ENCODE results near the gene BLVRA. TPM values are rescaled to one million over a fixed set of nuclear protein-coding genes. Genes with fewer than 3 reads are reported as not detected.

Gene BLVRA
- total and polyA plus RNA-seq, 4 donors: 56.0 to 117 (median 69.4) TPM

- ATAC-seq (ENCODE audit: low FRiP score) (no peak), DNase-seq (no peak)
- H3K27me3 ChIP-seq (ENCODE audit: control insufficient read depth in 1 of 2, insufficient read depth in 2 of 2, low read length in 1 of 2): no peaks in the 10 kb centered on the region
- intact Hi-C loops (cut with DNase I): no loop called here
- H3K9me3 ChIP-seq (ENCODE audit: control insufficient read depth, low read length): no peaks in the 10 kb centered on the region
- no peak overlapping the region for H3K27ac ChIP-seq (ENCODE audit: low read depth in 1 of 2, low read length in 2 of 2)
- no peaks in the 10 kb centered on the region for H3K4me1 ChIP-seq (ENCODE audit: control insufficient read depth in 1 of 2, insufficient read depth in 2 of 2, low read length in 2 of 2)
- H3K4me3 ChIP-seq (ENCODE audit: low read length in 2 of 2): no peak overlapping the region
- 83 to 91% methylated on average over 4 of the region's 4 CpGs for WGBS, 2 donors
- H3K36me3 ChIP-seq (ENCODE audit: control insufficient read depth in 1 of 2, insufficient read depth in 2 of 2, low read length in 1 of 2): no peaks in the 10 kb centered on the region
Measured at GRCh38 chr7:43754596-43754995, 3.9 kb upstream of the BLVRA start.

DNA sequence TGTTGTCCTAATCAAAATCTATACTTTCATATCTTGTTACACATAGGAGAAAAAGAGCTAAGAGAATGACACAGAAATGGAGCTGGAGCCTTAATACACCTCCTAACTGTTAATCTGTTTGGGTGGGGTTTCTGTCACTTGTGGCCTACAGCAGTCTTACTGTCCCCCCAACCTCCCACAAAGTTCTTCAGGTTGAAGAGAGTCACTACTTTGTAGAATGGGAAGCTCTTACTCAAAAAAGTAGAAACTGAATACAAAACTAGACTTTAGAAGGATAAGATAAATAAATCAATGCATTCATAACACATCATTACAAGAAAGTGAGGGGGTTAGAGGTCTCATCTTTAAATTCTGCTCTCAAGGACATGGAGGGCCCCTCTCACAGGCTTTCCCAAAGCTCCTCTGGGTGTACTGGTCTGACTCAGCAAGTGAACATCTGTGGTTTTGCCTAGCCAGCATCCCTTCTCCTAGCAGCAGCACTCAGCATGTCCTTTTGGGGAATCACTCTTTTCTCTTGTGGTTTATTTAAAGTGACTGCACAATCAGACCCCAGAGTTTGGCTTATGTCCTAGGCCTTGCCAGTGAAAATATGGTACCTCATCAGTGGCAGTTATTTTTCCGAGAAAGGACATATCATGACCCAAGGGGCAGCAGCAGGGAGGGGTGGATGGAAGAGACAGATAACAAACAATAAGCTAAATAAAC, 2.0 kb upstream of the BLVRA start:
- intact Hi-C loops (cut with DNase I): no loop called here
- 88 to 89% methylated on average over 1 of the region's 1 CpG for WGBS, 2 donors

GRCh38 chr7:43757073-43757720, 1.3 kb upstream of the BLVRA start:
- ATAC-seq (ENCODE audit: low FRiP score): no peak
- intact Hi-C loops (cut with DNase I): no loop called here
- 92 to 94% methylated on average over 2 of the region's 2 CpGs for WGBS, 2 donors
- H3K4me3 ChIP-seq (ENCODE audit: low read length in 2 of 2): no peak overlapping the region
- no peak overlapping the region for H3K27ac ChIP-seq (ENCODE audit: low read depth in 1 of 2, low read length in 2 of 2)
- DNase-seq: no peak
- H3K9me3 ChIP-seq (ENCODE audit: control insufficient read depth, low read length): no peaks in the 10 kb centered on the region
- no peaks in the 10 kb centered on the region for H3K4me1 ChIP-seq (ENCODE audit: control insufficient read depth in 1 of 2, insufficient read depth in 2 of 2, low read length in 2 of 2)
- no peaks in the 10 kb centered on the region for H3K36me3 ChIP-seq (ENCODE audit: control insufficient read depth in 1 of 2, insufficient read depth in 2 of 2, low read length in 1 of 2)
- no peaks in the 10 kb centered on the region for H3K27me3 ChIP-seq (ENCODE audit: control insufficient read depth in 1 of 2, insufficient read depth in 2 of 2, low read length in 1 of 2)

More for the DNA sequence above, 2.0 kb upstream of the BLVRA start:
- no peaks in the 10 kb centered on the region for H3K4me1 ChIP-seq (ENCODE audit: control insufficient read depth in 1 of 2, insufficient read depth in 2 of 2, low read length in 2 of 2)
- H3K27ac ChIP-seq (ENCODE audit: low read depth in 1 of 2, low read length in 2 of 2): no peak overlapping the region
- no peak for ATAC-seq (ENCODE audit: low FRiP score)
- no peak for DNase-seq
- H3K27me3 ChIP-seq (ENCODE audit: control insufficient read depth in 1 of 2, insufficient read depth in 2 of 2, low read length in 1 of 2): no peaks in the 10 kb centered on the region
- no peaks in the 10 kb centered on the region for H3K9me3 ChIP-seq (ENCODE audit: control insufficient read depth, low read length)
- no peaks in the 10 kb centered on the region for H3K36me3 ChIP-seq (ENCODE audit: control insufficient read depth in 1 of 2, insufficient read depth in 2 of 2, low read length in 1 of 2)
- H3K4me3 ChIP-seq (ENCODE audit: low read length in 2 of 2): no peak overlapping the region

DNA sequence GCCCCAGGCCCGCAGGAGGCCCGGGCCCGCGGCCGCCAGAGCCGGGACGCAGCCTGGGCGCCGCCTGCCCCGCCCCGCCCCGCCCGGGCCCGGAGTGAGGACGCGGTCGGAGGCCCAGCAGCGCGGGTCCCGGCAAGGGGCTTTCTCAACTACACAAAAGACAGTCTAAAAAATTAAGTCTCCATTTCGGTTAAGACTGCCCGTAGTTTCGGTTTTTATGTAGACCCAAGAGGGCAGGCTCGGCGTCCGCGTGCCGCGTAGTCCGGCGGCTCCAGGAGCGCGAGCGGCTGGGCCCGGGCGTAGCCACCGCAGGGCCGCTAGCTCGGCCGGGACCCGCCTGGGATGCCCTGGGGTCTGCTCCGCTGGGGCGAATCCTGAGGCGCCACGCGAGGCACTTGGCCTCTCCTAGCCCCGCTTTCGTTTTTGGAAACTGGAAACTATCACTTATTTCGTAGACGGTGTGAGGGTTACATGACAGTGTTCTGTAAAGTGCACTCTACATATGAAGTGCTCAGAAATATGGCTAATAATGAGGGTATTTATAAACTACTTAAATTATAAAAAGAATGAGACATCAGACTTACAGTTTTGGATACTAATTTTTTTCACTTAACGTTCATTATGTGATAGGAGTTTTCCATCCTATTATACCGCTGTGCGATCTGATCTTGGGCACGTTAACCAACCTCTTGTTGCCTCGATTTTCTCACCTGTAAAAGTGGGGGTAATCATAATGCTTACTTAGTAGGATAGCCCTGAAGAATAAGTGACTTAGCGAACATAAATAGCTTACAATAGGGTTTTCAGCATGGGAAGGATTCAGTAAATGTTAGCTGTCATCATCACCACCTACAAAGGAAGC, 573 bp downstream of the BLVRA start:
- 6 to 7% methylated on average over 42 to 56 of the region's 56 CpGs for WGBS, 2 donors
- intact Hi-C loops (cut with DNase I): no loop called here

GRCh38 chr7:43760861-43761260, 2.4 kb downstream of the BLVRA start:
- no peaks in the 10 kb centered on the region for H3K4me1 ChIP-seq (ENCODE audit: control insufficient read depth in 1 of 2, insufficient read depth in 2 of 2, low read length in 2 of 2)
- no peak overlapping the region for H3K27ac ChIP-seq (ENCODE audit: low read depth in 1 of 2, low read length in 2 of 2)
- H3K36me3 ChIP-seq (ENCODE audit: control insufficient read depth in 1 of 2, insufficient read depth in 2 of 2, low read length in 1 of 2): no peaks in the 10 kb centered on the region
- H3K4me3 ChIP-seq (ENCODE audit: low read length in 2 of 2): no peak overlapping the region
- intact Hi-C loops (cut with DNase I): no loop called here
- no peaks in the 10 kb centered on the region for H3K9me3 ChIP-seq (ENCODE audit: control insufficient read depth, low read length)
- DNase-seq (no peak), ATAC-seq (ENCODE audit: low FRiP score) (no peak)
- H3K27me3 ChIP-seq (ENCODE audit: control insufficient read depth in 1 of 2, insufficient read depth in 2 of 2, low read length in 1 of 2): no peaks in the 10 kb centered on the region
- 97% methylated on average over 5 of the region's 5 CpGs for WGBS, 2 donors

More for the DNA sequence above, 573 bp downstream of the BLVRA start:
- Histone ChIP-seq H3K9me3 (ENCODE audit: control insufficient read depth, low read length) (no peaks in the 10 kb centered on the region), H3K27me3 (ENCODE audit: control insufficient read depth in 1 of 2, insufficient read depth in 2 of 2, low read length in 1 of 2) (no peaks in the 10 kb centered on the region), H3K36me3 (ENCODE audit: control insufficient read depth in 1 of 2, insufficient read depth in 2 of 2, low read length in 1 of 2) (no peaks in the 10 kb centered on the region), H3K4me3 (ENCODE audit: low read length in 2 of 2) (peak overlapping the region; percentile 79 to 90), H3K4me1 (ENCODE audit: control insufficient read depth in 1 of 2, insufficient read depth in 2 of 2, low read length in 2 of 2) (no peaks in the 10 kb centered on the region), H3K27ac (ENCODE audit: low read depth in 1 of 2, low read length in 2 of 2) (peak overlapping the region in 1 of 2 donors; percentile 7)
- peak; percentile 60 to 82 for DNase-seq
- ATAC-seq (ENCODE audit: low FRiP score): peak; percentile 82

DNA sequence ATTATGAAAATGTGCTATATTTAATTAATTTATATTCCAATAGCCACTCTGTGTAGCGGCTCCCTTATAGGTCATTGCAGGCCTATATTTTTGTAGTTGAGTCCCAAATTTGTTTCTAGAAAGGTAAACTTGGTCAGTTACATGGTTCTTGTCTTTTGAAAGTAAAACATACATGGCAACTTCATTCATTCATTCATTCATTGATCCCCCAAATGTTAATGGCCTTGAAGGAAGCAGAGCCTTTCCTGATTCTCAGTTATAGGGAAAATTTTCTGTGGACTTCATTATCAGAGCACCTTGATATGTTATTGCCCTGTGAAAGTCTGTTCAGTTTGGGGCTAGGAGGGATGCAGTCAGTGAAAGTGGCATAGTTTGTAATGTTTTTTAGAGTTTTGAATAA, 2.9 kb downstream of the BLVRA start:
- DNase-seq (no peak), ATAC-seq (ENCODE audit: low FRiP score) (no peak)
- Histone ChIP-seq H3K9me3 (ENCODE audit: control insufficient read depth, low read length) (no peaks in the 10 kb centered on the region), H3K27ac (ENCODE audit: low read depth in 1 of 2, low read length in 2 of 2) (no peak overlapping the region), H3K36me3 (ENCODE audit: control insufficient read depth in 1 of 2, insufficient read depth in 2 of 2, low read length in 1 of 2) (no peaks in the 10 kb centered on the region), H3K27me3 (ENCODE audit: control insufficient read depth in 1 of 2, insufficient read depth in 2 of 2, low read length in 1 of 2) (no peaks in the 10 kb centered on the region), H3K4me1 (ENCODE audit: control insufficient read depth in 1 of 2, insufficient read depth in 2 of 2, low read length in 2 of 2) (no peaks in the 10 kb centered on the region), H3K4me3 (ENCODE audit: low read length in 2 of 2) (no peak overlapping the region)
- WGBS, 2 donors: 99 to 100% methylated on average over 1 of the region's 1 CpG
- intact Hi-C loops (cut with DNase I): no loop called here

GRCh38 chr7:43761938-43762692, 3.6 kb downstream of the BLVRA start:
- H3K9me3 ChIP-seq (ENCODE audit: control insufficient read depth, low read length): no peaks in the 10 kb centered on the region
- no peak overlapping the region for H3K4me3 ChIP-seq (ENCODE audit: low read length in 2 of 2)
- ATAC-seq (ENCODE audit: low FRiP score): no peak
- no peaks in the 10 kb centered on the region for H3K4me1 ChIP-seq (ENCODE audit: control insufficient read depth in 1 of 2, insufficient read depth in 2 of 2, low read length in 2 of 2)
- intact Hi-C loops (cut with DNase I): no loop called here
- no peaks in the 10 kb centered on the region for H3K27me3 ChIP-seq (ENCODE audit: control insufficient read depth in 1 of 2, insufficient read depth in 2 of 2, low read length in 1 of 2)
- no peak overlapping the region for H3K27ac ChIP-seq (ENCODE audit: low read depth in 1 of 2, low read length in 2 of 2)
- no peaks in the 10 kb centered on the region for H3K36me3 ChIP-seq (ENCODE audit: control insufficient read depth in 1 of 2, insufficient read depth in 2 of 2, low read length in 1 of 2)
- 70 to 78% methylated on average over 5 of the region's 5 CpGs for WGBS, 2 donors
- DNase-seq: no peak

DNA sequence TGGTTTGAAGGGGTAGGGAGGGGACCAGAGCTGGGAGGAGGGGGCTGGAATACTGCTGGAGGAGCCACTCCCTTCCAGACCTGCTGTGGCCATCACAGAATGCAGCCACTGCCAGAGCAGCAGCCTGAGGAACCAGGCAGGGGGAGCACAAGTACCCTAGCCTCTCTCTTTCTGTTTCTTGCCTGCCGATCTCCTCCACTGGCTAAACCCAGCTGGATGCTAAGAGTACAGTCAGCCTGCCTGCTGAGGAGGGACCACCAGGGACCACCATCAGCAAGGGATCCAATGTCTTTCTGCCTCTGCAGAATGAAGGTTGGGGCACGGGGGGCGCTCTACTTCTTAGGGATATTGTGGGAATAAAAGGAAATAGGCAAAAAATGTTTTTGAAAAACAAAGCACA, 4.7 kb downstream of the BLVRA start:
- Histone ChIP-seq H3K9me3 (ENCODE audit: control insufficient read depth, low read length) (no peaks in the 10 kb centered on the region), H3K4me3 (ENCODE audit: low read length in 2 of 2) (no peak overlapping the region), H3K4me1 (ENCODE audit: control insufficient read depth in 1 of 2, insufficient read depth in 2 of 2, low read length in 2 of 2) (no peaks in the 10 kb centered on the region), H3K27ac (ENCODE audit: low read depth in 1 of 2, low read length in 2 of 2) (no peak overlapping the region), H3K36me3 (ENCODE audit: control insufficient read depth in 1 of 2, insufficient read depth in 2 of 2, low read length in 1 of 2) (no peaks in the 10 kb centered on the region), H3K27me3 (ENCODE audit: control insufficient read depth in 1 of 2, insufficient read depth in 2 of 2, low read length in 1 of 2) (no peaks in the 10 kb centered on the region)
- ATAC-seq (ENCODE audit: low FRiP score) (no peak), DNase-seq (no peak)
- 63 to 84% methylated on average over 3 of the region's 3 CpGs for WGBS, 2 donors
- intact Hi-C loops (cut with DNase I): no loop called here

All from aorta (tissue), 5 donors.